ENCODE measurements around the gene OR5B3.

DNA sequence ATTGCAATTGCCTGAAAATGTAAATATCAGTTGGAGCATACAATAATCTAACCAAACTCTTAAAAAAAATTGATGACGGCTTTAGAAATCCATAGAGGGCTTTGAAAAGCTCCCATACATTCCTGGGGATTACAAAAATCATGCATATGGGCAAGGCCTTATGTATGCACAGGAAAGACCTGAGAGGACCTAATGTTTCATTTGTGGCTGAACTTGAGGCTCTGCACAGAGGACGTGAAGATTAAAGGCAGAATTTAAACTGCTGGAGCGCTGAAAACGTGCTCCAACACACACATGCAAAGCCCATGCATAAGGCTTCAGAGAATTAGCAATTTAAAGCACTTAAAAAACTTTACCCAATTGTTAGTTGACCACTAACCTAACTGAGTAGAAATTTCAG lies 31.8 kb upstream of the OR5B3 start:
- no peak for TF ChIP-seq EP300 (IDR thresholded peaks at IDR 0.05)
- TF ChIP-seq POLR2AphosphoS5 (IDR thresholded peaks at IDR 0.05), result no peak
- TF ChIP-seq, protein P1, sequence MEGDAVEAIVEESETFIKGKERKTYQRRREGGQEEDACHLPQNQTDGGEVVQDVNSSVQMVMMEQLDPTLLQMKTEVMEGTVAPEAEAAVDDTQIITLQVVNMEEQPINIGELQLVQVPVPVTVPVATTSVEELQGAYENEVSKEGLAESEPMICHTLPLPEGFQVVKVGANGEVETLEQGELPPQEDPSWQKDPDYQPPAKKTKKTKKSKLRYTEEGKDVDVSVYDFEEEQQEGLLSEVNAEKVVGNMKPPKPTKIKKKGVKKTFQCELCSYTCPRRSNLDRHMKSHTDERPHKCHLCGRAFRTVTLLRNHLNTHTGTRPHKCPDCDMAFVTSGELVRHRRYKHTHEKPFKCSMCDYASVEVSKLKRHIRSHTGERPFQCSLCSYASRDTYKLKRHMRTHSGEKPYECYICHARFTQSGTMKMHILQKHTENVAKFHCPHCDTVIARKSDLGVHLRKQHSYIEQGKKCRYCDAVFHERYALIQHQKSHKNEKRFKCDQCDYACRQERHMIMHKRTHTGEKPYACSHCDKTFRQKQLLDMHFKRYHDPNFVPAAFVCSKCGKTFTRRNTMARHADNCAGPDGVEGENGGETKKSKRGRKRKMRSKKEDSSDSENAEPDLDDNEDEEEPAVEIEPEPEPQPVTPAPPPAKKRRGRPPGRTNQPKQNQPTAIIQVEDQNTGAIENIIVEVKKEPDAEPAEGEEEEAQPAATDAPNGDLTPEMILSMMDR (IDR thresholded peaks at IDR 0.05), result no peak
- TF ChIP-seq POLR2A (IDR thresholded peaks at IDR 0.05), result no peak

Data from gastroesophageal sphincter (tissue), 3 donors.